ENCODE measurements around the gene ZRANB3.

The ZRANB3 gene

GRCh38 chr2:135182601-135183000 lies 348.4 kb downstream of the ZRANB3 start:
- no peaks in the 10 kb centered on the region for H3K27me3 Mint-ChIP-seq (ENCODE audit: low read depth)
- no peak overlapping the region for H3K4me3 Mint-ChIP-seq
- TF ChIP-seq, protein P1, sequence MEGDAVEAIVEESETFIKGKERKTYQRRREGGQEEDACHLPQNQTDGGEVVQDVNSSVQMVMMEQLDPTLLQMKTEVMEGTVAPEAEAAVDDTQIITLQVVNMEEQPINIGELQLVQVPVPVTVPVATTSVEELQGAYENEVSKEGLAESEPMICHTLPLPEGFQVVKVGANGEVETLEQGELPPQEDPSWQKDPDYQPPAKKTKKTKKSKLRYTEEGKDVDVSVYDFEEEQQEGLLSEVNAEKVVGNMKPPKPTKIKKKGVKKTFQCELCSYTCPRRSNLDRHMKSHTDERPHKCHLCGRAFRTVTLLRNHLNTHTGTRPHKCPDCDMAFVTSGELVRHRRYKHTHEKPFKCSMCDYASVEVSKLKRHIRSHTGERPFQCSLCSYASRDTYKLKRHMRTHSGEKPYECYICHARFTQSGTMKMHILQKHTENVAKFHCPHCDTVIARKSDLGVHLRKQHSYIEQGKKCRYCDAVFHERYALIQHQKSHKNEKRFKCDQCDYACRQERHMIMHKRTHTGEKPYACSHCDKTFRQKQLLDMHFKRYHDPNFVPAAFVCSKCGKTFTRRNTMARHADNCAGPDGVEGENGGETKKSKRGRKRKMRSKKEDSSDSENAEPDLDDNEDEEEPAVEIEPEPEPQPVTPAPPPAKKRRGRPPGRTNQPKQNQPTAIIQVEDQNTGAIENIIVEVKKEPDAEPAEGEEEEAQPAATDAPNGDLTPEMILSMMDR (IDR thresholded peaks at IDR 0.05; ENCODE audit: unreplicated experiment in 3 of 3), result no peak
- no peak overlapping the region for H3K27ac Mint-ChIP-seq
- peaks cover 7% of the 10 kb centered on the region for H3K36me3 Mint-ChIP-seq (ENCODE audit: low read depth)
- H3K4me1 Mint-ChIP-seq, result no peaks in the 10 kb centered on the region
- peaks cover 2% of the 10 kb centered on the region for H3K9me3 Mint-ChIP-seq

DNA sequence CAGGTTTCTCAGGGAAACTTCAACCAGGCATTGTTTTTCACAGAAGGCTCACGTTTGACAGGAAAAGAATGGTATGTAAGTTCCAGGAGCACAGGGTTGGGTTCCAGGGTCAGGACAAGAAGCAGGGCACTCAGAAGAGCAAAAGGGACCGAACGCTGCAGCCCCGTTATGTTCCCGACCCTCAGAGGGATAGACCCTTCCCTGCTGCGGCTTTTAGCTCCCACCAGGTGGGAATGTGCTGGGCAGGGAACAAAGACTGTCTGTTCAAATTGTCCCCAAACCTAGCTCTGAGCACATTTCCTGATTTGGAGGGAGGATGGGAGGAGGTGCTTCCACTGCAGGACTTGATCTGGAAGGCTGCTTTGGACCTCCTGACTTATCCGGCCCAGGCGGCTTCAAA lies 348.8 kb downstream of the ZRANB3 start:
- H3K36me3 Mint-ChIP-seq (ENCODE audit: low read depth), result peaks cover 11% of the 10 kb centered on the region
- no peak overlapping the region for H3K27ac Mint-ChIP-seq
- H3K4me1 Mint-ChIP-seq, result no peaks in the 10 kb centered on the region
- TF ChIP-seq, protein P1 (IDR thresholded peaks at IDR 0.05; ENCODE audit: unreplicated experiment in 3 of 3), result no peak
- no peak overlapping the region for H3K4me3 Mint-ChIP-seq
- no peaks in the 10 kb centered on the region for H3K27me3 Mint-ChIP-seq (ENCODE audit: low read depth)
- peaks cover 4% of the 10 kb centered on the region for H3K9me3 Mint-ChIP-seq

DNA sequence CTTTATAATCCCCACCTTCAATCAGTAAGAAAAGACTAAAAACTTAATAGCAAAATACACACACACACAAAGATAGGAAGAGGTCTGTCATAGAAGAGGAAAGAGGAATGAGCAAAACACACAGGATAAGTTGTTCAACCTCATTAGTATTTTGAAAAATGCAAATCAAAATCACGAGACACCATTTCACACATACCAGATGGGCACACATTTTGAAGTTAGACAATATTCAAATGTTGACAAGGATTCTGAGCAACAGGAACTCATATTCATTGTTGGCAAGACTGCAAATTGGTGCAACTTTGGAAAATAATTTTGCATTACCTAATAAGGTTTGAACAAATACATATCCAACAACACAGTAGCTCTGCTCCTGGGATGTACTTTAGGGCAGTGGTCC lies 351.3 kb downstream of the ZRANB3 start:
- Mint-ChIP-seq H3K27ac (no peak overlapping the region), H3K4me1 (no peaks in the 10 kb centered on the region), H3K4me3 (no peak overlapping the region), H3K27me3 (ENCODE audit: low read depth) (no peaks in the 10 kb centered on the region), H3K9me3 (peaks cover 14% of the 10 kb centered on the region), H3K36me3 (ENCODE audit: low read depth) (peaks cover 34% of the 10 kb centered on the region)
- TF ChIP-seq, protein P1 (IDR thresholded peaks at IDR 0.05; ENCODE audit: unreplicated experiment in 3 of 3), result no peak

DNA sequence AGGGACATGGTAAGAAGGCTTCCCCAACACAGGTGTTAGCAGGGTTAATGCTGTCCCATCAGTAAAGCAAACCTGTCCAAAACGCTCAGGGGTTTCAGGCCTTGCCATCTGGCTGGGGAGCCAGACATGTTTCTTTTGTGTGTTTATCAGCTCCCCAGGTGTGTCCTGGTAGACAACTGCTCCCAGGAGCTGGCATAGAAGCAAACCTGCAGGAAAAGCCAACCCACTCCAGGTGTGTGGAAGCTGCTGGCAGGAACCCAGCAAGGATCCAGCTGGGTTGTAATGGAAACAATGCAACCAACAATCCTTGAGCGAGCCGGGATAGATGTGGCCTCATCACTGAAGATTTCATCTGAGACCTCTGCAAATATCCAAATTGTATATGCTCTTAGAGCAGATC lies 355.8 kb downstream of the ZRANB3 start:
- H3K4me3 Mint-ChIP-seq, result no peak overlapping the region
- peaks cover 14% of the 10 kb centered on the region for H3K9me3 Mint-ChIP-seq
- TF ChIP-seq, protein P1 (IDR thresholded peaks at IDR 0.05; ENCODE audit: unreplicated experiment in 3 of 3), result no peak
- no peak overlapping the region for H3K27ac Mint-ChIP-seq
- no peaks in the 10 kb centered on the region for H3K27me3 Mint-ChIP-seq (ENCODE audit: low read depth)
- H3K4me1 Mint-ChIP-seq, result no peaks in the 10 kb centered on the region
- H3K36me3 Mint-ChIP-seq (ENCODE audit: low read depth), result peaks cover 67% of the 10 kb centered on the region

- H3K4me1 Mint-ChIP-seq, result no peaks in the 10 kb centered on the region
- H3K27ac Mint-ChIP-seq, result no peak overlapping the region
- H3K27me3 Mint-ChIP-seq (ENCODE audit: low read depth), result no peaks in the 10 kb centered on the region
- TF ChIP-seq, protein P1 (IDR thresholded peaks at IDR 0.05; ENCODE audit: unreplicated experiment in 3 of 3), result no peak
- no peak overlapping the region for H3K4me3 Mint-ChIP-seq
- peaks cover 14% of the 10 kb centered on the region for H3K9me3 Mint-ChIP-seq
- peaks cover 71% of the 10 kb centered on the region for H3K36me3 Mint-ChIP-seq (ENCODE audit: low read depth)
Observed at GRCh38 chr2:135174810-135175093, 356.3 kb downstream of the ZRANB3 start.

GRCh38 chr2:135174049-135174809 lies 356.8 kb downstream of the ZRANB3 start:
- TF ChIP-seq, protein P1 (IDR thresholded peaks at IDR 0.05; ENCODE audit: unreplicated experiment in 3 of 3), result no peak
- H3K4me3 Mint-ChIP-seq, result no peak overlapping the region
- H3K27ac Mint-ChIP-seq, result no peak overlapping the region
- H3K9me3 Mint-ChIP-seq, result peaks cover 14% of the 10 kb centered on the region
- no peaks in the 10 kb centered on the region for H3K27me3 Mint-ChIP-seq (ENCODE audit: low read depth)
- peaks cover 74% of the 10 kb centered on the region for H3K36me3 Mint-ChIP-seq (ENCODE audit: low read depth)
- H3K4me1 Mint-ChIP-seq, result no peaks in the 10 kb centered on the region
